ENCODE measurements around the gene CIDEB.

CIDEB gene

DNA sequence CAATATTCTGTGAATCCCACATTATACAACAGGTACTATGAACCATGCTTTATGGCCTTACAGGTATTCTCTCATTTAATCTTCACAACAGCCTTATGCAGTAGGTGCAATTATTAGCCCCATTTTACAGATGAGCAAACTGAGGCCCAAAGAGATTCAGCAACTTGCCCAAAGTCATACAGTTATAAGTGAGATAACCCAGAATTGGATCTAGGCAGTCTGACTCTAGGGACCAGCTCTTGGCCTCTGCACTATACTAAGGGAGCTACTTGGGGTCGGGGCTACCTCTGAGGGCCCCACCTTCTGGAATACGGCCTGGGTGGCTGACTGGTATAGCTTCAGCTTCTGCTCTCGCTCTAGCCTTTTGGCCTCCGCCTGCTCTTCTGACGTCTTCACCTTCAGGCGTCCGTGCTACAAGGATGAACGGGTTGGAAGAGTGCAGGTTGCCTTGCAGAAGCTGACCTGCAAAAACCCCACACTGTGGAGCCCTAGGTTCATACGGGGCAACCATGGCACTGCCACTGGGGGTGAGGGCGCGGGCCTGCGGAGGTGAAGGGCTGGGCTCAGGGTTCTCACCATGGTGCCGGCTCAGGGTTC, 37.1 kb downstream of the CIDEB start:
- no peak for DNase-seq (ENCODE audit: extremely low read depth, low read depth)
- no peak for TF ChIP-seq CTCF (IDR thresholded peaks at IDR 0.05; ENCODE audit: low read depth, low read length)

- TF ChIP-seq CTCF (IDR thresholded peaks at IDR 0.05; ENCODE audit: low read depth, low read length): no peak
Measured at GRCh38 chr14:24269910-24270536, 37.8 kb downstream of the CIDEB start.

DNA sequence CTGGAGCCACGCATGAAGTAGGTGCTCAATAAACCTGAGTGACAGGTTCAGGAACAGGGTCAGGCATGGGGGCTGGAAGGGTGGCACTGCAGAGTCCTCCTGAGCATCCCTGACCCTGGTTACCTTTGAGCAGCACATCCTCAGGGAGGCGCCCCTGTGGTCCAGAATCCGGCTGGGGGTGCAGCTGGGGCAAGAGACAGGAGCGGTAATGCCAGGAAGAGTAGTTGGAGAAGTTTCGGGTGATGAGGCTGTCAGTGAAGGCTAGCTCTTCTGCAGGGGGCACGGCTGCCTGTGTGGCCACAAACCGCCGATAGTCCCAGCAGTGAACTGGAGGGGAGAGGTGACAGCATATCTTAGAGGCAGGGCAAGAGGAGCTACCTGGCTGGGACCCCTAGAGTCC, 38.4 kb downstream of the CIDEB start:
- no peak for DNase-seq (ENCODE audit: extremely low read depth, low read depth)
- TF ChIP-seq CTCF (IDR thresholded peaks at IDR 0.05; ENCODE audit: low read depth, low read length): no peak

More at GRCh38 chr14:24269910-24270536, 37.8 kb downstream of the CIDEB start:
- no peak for DNase-seq (ENCODE audit: extremely low read depth, low read depth)

GRCh38 chr14:24268225-24268624, 39.6 kb downstream of the CIDEB start:
- TF ChIP-seq CTCF (IDR thresholded peaks at IDR 0.05; ENCODE audit: low read depth, low read length): no peak

GRCh38 chr14:24267516-24267915, 40.3 kb downstream of the CIDEB start:
- TF ChIP-seq CTCF (IDR thresholded peaks at IDR 0.05; ENCODE audit: low read depth, low read length): no peak
- no peak for DNase-seq (ENCODE audit: extremely low read depth, low read depth)

More at GRCh38 chr14:24268225-24268624, 39.6 kb downstream of the CIDEB start:
- DNase-seq (ENCODE audit: extremely low read depth, low read depth): no peak

DNA sequence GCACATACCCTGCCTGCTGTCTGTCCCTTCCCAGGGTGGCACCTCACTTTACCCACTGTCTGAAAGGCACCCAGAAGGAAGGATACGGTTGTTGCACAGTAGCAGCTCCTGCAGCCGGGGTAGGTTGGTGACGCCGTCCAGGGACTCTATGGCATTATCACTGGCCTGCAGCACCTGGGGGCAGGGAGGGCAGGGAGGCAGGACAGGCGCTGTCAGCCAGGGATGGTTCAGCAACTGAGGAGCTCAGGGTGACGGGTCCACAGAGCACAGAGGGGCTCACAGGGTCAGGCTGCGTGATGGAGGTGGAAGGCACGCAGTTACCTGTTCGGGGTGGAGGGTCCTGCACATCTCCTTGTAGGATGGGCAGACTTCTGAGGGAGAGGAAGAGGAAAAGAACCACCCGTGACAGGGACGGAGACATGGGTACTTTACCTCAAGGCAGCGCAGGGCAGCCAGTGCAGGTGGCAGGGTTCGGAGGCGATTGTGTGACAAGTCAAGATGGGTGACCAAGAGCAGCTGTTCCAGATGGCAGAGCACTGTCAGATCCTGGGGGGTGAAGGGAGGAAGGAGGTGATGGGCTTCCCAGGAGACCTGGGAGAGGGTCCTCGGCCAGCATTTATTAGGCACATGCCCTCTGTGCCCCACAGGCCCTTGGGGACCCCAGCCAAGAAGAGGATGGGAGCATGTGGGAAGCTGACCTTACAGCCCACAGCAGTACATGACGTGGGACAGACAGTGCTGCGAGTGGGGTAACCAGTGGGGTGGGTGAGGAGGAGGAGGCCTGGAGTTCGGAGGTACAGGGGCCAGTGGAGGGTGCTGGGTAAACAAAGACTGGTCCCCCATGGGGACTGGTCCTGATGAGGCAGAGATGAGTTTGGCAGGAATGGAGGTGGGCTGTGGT, 41.2 kb downstream of the CIDEB start:
- TF ChIP-seq CTCF (IDR thresholded peaks at IDR 0.05; ENCODE audit: low read depth, low read length): no peak
- DNase-seq (ENCODE audit: extremely low read depth, low read depth): no peak

- no peak for TF ChIP-seq CTCF (IDR thresholded peaks at IDR 0.05; ENCODE audit: low read depth, low read length)
- no peak for DNase-seq (ENCODE audit: extremely low read depth, low read depth)
Measured at GRCh38 chr14:24264298-24264697, 43.5 kb downstream of the CIDEB start.
